ENCODE data around the gene RAD51AP2.

DNA sequence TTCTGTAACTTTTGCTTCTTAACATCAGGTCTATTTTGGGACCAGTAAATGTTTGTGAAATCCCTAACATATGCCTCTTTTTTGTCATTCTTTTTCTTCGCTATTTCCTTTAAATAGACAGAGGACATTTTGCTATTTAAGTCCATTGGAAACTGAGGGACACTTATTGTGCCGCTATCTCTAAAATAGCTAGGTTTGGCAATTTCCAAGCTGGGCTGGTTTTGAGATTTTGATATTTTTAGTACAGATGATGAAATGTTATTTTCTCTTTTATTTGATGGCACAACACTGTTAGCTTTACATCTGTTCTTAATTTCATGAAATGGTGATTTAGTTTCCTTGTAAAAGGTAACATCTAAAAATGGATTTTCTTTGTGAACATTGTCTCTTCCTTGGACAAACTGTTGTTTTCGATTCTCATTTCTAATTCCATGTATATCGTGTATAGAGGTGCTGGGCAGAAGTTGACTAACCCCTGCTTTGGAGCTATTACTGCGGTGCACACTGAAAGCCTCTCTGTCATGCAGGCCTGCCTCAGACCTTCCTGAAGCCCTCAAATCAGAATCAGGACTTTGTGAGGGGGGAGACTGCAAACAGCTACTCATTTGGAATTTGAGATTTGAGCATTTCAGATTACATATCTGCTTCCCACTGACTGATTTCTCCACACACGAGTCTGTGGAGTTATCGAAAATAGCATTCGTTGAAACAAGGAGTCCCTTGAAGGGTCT, 594 bp downstream of the RAD51AP2 start:
- TF ChIP-seq YY1 (IDR thresholded peaks at IDR 0.05; ENCODE audit: insufficient read depth, insufficient read length), result no peak
- no peak for TF ChIP-seq ZNF274 (IDR thresholded peaks at IDR 0.05; ENCODE audit: low read depth, low read length)
